ENCODE measurements around the gene FURIN.
"Not testable (repeated sequence)": the region's sequence is repeated elsewhere in the genome, so short reads cannot be mapped to it uniquely, and the experiment has no call there.

Gene FURIN

DNA sequence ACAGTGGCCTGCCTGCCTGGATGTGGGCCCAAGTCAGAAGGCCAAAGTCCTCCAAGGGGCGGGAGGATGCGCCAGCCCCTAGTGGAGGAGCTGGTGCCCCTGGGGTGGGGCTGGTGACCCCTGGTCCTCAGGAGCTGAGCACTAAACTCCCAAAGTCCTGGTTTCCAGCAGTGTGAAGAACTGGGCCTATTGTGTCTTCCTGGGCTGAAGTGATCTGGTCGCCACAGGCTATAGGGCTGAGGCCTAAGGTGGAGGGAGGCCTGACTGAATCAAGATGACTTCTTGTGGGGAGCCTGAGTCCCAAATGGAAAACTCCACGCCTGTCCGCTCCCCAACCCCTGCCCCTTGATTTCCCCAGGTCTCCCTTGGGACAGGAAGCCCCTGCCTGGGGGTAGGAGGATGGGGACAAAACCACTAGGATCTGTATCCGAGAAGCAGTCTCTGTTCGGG lies 15.2 kb downstream of the FURIN start:
- no peak for DNase-seq (ENCODE audit: low read depth)

DNA sequence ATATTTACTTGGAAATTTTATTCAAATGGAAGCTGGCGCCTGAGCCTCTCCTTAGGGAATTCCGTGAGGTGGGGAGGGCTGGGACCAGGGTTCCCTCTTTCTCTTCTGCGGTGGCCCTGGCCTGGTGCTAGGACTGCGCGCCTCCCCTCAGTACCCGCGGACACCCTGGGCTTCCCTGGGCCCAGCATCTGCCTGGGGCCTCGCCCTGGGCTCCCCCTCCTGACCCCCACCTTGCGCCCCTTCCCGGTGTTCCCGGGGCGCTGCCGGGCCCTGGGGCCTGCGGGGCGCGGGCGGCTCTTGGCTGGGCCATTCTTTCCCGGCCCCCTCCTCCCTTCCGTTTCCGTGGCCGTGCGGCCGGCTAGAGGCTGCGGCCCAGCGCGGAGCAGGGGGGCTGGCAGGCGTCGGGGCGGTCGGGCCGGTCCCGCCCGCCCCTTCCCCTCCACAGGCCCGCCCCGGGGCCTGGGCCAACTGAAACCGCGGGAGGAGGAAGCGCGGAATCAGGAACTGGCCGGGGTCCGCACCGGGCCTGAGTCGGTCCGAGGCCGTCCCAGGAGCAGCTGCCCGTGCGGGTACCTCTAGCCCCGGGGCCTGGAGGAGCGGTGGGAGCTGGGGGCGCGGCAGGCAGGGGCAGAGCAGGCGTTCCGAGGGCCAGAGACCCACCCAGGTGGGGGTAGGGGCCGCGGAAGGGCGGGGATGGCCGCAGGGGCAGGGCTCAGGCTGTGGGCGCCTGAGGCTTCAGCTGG lies 15.8 kb downstream of the FURIN start, which contains the start of gene FES:
FES (plus strand) TSS at position 529 of the 743 bp plus-strand sequence. CDS start 542 bp downstream, outside the sequence.
- DNase-seq (ENCODE audit: low read depth), result no peak

DNA sequence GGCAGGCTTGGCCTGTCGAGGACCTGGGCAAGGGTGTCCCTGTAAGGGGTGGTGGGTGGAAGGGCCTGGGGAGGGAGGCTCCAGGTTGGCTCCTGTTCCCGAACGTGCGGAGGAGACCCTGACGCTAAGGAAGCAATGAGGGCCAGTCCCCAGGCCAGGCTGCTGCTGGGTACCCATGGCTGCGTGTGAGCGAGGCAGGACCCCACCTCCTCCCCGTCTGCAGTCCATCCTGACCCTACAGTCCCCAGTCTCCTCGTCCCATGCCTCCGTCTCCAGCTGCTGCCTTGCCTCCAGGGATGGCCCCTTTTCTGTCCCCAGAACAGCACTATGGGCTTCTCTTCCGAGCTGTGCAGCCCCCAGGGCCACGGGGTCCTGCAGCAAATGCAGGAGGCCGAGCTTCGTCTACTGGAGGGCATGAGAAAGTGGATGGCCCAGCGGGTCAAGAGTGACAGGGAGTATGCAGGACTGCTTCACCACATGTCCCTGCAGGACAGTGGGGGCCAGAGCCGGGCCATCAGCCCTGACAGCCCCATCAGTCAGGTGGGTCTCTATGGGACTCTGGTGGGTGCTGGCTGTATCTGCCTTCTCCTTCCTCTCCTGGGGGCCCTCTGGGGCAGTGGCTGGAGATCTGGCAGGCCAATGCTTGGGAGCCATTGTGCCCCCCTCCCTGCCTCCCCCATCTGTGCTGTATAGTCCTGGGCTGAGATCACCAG lies 16.5 kb downstream of the FURIN start:
- DNase-seq (ENCODE audit: low read depth), result no peak

DNA sequence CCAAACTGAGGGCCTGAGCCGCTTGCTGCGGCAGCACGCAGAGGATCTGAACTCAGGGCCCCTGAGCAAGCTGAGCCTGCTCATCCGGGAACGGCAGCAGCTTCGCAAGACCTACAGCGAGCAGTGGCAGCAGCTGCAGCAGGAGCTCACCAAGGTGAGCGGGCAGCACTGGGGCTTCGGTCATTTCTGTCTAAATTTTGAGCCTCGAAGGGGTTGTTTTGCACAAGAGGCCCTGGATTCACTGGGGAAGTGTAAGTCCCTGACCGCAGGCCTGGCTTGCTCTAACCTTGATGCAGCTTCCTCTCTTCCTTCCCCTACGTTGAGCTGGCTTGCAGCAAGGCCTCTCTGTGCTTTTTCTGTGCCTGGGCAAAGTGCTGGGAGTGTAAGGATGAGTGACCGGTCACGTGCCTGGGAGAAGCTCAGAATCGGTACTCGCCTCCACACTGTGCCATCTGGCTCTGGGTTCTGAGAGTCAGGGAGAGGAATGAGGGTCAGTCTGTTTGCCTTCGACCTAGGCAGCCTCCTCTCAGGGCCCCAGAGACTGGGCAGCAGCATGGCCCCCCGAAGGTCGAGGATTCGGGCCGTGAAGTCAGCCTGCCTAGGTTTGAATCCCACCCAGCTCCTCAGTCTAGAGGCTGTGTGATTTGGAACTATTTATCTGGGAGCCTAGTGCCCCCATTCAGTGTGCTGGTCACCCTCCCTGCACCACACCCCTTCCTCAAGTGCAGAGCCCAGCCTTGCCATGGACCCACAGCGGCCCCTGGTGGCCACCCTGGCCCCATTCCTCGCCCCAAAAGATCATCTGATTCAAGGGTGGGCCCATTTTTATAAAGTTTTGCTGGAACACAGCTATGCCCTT lies 17.3 kb downstream of the FURIN start:
- DNase-seq (ENCODE audit: low read depth), result no peak

DNA sequence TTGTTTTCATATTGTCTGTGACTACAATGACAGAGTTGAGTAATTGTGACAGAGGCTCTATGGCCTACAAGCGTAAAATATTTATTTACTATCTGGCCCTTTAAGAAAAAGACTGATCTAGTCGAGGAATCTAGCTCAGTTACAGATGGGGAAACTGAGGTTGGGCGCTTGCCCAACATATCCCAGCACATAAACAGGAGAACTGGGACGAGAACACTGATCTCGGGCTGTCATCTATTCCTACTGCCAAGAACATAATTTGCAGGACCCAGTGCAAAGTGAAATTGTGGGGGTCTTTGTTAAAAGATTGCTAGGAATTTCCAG lies 17.9 kb downstream of the FURIN start:
- no peak for DNase-seq (ENCODE audit: low read depth)

DNA sequence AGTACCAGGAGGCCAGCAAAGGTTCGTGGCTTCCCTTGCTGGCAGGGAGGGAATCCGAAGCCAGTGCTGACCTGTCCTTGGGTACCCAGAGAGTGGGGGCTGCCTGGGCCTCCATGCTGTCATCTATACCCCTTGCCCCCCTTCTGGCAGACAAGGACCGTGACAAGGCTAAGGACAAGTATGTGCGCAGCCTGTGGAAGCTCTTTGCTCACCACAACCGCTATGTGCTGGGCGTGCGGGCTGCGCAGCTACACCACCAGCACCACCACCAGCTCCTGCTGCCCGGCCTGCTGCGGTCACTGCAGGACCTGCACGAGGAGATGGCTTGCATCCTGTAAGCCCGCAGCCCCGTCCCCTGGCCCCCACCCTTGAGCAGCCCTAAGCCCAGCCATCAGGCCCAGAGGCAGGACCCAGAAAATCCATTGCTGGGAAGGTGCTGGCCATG lies 18.7 kb downstream of the FURIN start:
- no peak for DNase-seq (ENCODE audit: low read depth)

DNA sequence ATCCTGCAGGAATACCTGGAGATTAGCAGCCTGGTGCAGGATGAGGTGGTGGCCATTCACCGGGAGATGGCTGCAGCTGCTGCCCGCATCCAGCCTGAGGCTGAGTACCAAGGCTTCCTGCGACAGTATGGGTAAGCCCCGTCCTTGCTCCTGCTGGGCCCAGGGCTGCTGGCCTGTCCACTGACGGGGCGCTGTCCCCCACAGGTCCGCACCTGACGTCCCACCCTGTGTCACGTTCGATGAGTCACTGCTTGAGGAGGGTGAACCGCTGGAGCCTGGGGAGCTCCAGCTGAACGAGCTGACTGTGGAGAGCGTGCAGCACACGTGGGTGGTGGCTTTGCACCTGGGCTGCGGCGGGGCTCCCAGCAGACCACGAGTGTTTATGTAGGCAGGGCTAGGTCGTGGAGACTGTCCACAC lies 20.9 kb downstream of the FURIN start:
- DNase-seq (ENCODE audit: low read depth), result no peak

DNA sequence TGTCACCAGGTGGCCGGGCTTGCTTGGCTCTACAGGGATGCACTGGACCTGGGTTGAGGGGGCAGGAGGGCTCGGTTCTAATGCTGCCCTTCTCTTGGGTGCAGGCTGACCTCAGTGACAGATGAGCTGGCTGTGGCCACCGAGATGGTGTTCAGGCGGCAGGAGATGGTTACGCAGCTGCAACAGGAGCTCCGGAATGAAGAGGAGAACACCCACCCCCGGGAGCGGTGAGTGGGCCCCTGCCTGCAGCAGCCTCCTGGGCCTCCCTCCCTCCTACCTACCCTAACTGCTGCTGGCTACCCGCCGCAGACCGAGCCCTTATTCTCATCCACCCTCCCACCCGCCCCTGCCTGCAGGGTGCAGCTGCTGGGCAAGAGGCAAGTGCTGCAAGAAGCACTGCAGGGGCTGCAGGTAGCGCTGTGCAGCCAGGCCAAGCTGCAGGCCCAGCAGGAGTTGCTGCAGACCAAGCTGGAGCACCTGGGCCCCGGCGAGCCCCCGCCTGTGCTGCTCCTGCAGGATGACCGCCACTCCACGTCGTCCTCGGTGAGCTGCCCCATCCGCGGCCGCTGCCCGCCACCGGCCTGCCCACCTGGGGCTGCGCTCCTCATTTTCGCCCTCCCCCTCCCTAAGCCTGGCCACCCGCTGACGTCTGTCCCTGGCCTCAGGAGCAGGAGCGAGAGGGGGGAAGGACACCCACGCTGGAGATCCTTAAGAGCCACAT lies 21.5 kb downstream of the FURIN start:
- DNase-seq (ENCODE audit: low read depth), result no peak

DNA sequence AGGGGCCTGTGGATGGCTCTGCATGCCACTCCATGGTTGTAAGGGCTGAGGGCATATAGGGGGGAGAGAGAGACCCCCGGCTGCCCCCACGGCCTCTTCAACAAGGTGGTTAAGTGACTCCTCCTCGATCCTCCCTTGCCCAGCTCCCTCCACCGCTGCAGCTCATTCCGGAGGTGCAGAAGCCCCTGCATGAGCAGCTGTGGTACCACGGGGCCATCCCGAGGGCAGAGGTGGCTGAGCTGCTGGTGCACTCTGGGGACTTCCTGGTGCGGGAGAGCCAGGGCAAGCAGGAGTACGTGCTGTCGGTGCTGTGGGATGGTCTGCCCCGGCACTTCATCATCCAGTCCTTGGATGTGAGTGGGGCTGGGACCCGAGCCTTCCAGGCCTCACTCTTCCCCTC lies 22.5 kb downstream of the FURIN start:
- DNase-seq (ENCODE audit: low read depth), result no peak

DNA sequence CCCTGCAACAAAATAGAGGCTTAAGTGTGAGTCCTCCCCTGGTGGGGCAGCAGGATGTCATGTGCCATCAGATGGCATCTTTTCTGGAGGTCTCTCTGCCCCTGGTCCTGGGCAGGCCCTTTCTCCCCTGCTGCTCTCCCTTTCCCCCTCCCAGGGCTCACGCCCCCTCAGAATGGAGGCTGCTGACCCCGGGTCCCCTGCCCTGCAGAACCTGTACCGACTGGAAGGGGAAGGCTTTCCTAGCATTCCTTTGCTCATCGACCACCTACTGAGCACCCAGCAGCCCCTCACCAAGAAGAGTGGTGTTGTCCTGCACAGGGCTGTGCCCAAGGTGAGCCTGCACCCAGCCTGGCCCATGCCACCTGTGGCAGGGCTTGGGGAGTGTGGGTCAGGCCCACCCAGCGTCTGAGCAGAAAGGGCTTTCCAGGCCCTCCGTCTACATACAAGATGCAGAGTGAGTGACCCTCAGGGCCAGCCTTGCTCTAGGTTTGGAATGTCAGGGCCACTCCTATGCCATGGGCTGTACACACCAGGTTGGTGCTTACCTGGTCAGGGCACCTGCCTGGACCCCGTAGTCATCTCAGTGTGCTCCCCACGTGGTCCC lies 23.1 kb downstream of the FURIN start:
- DNase-seq (ENCODE audit: low read depth), result no peak

DNA sequence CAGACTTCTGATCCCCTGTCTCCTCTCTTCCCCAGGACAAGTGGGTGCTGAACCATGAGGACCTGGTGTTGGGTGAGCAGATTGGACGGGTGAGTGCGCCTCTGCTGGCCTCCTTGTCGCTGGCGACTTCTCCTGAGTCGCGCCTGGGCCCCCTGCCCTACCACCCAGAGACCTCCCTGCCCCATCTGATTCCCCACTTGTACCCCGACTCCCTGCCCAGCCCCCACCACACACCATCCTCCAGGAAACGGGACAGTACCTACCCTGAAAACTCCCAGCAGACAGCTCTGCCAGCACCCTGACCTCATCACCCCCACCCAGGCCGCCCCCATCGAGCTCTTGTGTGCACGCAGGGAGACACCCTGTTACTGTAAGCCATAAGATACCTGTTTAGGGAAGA lies 23.6 kb downstream of the FURIN start:
- no peak for DNase-seq (ENCODE audit: low read depth)

DNA sequence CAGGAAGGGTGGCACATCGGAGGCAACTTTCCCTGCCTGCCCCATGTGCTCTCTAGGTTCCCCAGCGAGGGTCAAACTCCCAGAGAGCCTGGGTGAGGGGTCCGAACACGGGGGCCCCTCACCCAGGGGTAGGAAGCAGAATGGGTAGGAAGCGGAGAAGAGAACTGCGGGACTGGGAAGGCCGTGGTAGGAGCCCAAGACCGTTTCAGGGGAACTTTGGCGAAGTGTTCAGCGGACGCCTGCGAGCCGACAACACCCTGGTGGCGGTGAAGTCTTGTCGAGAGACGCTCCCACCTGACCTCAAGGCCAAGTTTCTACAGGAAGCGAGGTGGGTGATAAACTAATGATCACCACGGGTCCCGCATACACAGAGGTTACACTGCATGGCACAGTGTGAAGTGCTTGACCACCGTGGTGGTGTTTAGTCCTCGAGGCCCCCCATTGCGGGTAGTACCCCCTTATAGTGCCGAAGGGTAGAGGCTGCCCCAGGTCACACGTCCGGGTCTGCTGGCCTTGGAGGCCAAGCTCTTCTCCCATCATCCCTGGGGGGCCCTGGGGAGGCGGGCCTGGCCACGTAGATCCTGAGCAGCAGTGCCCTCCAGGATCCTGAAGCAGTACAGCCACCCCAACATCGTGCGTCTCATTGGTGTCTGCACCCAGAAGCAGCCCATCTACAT lies 24.2 kb downstream of the FURIN start:
- DNase-seq (ENCODE audit: low read depth), result no peak

DNA sequence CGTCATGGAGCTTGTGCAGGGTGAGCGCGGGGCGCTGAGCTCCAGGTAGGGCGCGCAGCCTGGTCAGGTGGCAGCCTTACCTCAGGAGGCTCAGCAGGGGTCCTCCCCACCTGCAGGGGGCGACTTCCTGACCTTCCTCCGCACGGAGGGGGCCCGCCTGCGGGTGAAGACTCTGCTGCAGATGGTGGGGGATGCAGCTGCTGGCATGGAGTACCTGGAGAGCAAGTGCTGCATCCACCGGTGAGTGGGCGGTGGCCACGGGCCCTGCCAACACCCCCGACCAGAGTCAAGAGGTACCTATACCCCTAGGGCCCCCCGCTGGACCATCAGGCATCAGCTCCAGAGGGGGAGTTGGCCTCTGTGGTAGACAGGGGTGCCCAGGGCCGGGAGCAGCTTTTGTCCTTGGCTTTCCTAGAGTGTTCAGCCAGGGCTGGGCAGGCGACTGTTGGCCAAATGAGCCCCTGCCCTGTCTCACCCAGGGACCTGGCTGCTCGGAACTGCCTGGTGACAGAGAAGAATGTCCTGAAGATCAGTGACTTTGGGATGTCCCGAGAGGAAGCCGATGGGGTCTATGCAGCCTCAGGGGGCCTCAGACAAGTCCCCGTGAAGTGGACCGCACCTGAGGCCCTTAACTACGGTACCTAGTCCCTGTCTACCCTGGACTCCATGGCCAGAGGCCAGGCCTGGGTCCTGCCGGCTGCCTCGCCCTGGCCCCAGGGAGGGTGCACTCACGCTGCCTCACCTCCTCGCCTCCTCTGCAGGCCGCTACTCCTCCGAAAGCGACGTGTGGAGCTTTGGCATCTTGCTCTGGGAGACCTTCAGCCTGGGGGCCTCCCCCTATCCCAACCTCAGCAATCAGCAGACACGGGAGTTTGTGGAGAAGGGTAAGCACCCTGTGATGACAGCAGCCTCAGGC lies 25.0 kb downstream of the FURIN start:
- DNase-seq (ENCODE audit: low read depth), result no peak

DNA sequence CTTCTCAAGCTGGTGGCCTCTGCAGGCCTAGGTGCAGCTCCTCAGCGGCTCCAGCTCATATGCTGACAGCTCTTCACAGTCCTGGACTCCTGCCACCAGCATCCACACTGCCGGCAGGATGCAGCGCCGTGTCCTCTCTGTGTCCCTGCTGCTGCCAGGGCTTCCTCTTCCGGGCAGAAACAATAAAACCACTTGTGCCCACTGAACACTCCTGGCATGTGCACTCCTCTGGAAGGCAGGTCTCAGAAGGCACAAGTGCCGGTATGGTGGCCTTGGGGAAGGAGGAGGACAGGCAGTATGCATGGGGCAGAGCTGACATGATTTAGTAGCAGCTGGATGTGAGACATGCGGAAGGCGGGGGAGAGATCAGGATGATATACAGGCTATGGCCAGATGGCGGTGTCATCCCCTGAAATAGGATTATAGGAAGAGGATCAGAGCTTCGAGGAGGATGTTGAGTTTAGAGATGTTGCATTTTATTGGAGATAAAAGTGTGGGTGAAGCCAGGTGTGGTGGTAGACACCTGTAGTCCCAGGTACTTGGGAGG lies 27.3 kb downstream of the FURIN start:
- DNase-seq (ENCODE audit: low read depth), result no peak

DNA sequence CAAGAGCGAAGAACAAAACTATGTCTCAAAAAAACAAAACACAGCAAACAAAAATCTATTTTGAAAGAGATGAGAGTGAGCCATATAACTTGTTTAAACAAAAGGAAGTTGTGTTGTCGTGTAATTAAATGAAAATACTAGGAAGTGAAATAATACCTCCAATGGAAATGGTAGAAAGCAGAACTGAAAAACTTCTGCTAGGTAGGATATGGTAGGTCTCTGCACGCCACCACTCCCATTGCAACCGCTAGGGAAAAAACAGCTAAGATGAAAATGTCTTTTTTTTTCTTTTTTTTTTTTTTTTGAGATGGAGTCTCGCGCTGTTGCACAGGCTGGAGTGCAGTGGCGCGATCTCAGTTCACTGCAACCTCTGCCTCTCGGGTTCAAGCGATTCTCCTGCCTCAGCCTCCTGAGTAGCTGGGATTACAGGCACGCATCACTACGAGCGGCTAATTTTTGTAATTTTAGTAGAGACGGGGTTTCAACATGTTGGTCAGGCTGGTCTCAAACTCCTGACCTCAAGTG lies 28.8 kb downstream of the FURIN start:
- not testable (repeated sequence) for DNase-seq (ENCODE audit: low read depth)

DNA sequence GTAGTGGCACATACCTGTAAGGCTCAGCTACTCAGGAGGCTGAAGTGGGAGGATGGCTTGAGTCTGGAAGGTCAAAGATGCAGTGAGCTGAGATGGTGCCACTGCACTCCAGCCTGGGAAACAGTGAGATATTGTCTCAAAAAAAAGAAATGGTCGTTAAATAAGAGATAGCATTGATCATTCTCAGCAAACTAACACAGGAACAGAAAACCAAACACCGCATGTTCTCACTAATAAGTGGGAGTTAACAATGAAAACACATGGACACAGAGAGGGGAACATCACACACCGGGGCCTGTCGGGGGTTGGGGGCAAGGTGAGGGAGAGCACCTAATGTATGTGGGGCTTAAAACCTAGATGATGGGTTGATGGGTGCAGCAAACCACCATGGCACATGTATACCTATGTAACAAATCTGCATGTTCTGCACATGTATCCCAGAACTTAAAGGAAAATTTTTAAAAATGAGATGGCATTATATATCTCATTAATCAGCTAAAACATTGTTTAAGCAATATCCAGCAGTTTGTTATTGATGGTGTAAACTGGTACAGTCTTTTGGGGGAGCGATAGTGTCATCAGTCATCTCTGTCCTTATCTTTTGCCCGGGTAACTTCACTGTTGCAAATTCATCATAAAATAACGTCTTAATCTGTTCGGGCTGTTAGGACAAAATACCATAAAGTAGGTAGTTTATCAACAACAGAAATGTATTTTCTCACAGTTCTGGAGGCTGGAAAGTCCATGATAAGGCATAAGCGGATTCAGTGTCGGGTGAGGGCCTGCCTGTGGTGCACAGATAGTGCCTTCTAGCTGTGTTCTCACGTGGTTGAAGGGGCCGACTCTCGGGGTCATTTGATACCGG lies 33.0 kb downstream of the FURIN start:
- DNase-seq (ENCODE audit: low read depth), result no peak

DNA sequence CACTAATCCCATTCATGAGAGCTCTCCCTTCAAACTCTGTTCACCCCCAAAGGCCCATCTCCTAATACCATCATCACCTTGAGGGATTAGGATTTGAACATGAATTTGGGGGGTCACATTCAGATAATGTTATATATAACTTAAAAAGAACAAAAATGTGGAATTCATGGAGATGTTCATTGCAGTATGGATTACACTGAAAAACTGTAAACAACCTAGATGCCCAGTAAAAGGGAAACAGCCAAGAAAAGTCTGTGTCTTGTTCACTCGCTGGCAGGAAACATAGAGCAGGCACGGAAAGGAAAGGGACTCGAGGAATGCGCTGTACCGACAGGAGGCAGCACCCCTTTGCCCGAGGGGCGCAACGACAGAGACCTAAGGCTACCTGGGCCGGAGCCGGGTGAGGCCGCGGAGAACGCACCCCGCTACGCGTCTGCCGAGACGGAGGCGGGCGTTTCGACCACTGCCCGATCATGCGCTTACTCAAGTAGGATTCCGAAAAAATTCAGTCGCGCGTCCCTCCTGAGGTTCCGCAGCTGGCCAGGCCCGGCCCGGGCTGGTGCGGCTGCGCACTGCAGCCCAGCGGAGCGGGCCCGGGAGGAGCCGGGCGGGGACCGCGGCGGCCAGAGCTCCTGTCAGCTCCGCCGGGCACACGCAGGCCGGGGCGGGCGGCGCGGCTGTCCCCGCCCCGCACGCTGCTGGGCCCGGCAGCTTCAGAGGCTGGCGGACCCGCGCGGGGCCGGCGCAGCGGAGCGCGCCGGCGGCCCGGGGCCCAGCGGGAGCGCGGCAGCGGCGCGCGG lies 33.9 kb downstream of the FURIN start:
- DNase-seq (ENCODE audit: low read depth), result peak; percentile 65

Measured in stromal cell of bone marrow (primary cell).